GM18519 (cell line): ENCODE results near the gene CDH22.

Experiments used
- ATAC-seq: cut with Tn5 transposase; IDR thresholded peaks from one replicate; pipeline ENCODE4 v1.9.1; 2021; ENCODE audit warnings: mild to moderate bottlenecking, moderate library complexity; ENCODE audit not compliant: unreplicated experiment, low FRiP score

The CDH22 gene

DNA sequence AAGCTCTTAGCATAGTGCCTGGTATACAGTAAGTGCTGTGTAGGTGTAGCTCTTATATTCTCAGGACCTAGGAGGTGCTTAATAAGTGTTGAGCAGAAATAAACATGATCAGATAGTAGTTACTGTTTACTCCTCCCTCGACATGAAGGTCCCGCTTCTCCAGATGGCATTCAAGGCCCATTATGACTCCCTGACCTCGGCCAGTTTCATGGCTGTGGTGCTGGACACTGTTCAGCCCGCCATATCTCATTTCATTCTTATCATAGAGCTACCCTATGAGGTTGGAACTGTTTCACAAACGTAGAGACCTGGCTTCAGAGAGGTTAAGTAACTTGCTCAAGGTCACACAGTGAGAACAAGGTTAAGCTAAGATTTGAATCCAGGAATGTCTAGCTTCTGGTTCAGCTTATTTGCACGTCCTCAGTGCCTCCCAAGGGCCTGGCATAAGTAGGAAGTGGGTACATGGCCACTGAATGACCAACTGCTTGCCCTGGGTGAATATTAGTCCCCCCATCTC lies 151.2 kb downstream of the CDH22 start:
- no peak for ATAC-seq

DNA sequence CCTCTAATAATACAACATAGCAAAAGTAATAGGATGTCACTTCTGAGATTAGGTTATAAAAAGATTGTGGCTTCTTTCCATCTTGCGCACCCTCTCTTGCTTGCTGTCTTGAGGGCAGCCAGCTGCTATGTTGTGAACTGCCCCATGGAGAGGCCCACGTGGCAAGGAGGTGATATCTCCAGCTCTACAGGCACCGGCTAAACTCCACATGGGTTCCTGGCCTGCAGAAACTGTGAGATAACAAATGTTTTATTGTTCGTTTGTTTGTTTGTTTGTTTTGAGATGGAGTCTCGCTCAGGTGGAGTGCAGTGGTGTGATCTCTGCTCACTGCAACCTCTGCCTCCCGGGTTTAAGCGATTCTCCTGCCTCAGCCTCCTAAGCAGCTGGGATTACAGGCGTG lies 152.2 kb downstream of the CDH22 start:
- ATAC-seq: no peak

DNA sequence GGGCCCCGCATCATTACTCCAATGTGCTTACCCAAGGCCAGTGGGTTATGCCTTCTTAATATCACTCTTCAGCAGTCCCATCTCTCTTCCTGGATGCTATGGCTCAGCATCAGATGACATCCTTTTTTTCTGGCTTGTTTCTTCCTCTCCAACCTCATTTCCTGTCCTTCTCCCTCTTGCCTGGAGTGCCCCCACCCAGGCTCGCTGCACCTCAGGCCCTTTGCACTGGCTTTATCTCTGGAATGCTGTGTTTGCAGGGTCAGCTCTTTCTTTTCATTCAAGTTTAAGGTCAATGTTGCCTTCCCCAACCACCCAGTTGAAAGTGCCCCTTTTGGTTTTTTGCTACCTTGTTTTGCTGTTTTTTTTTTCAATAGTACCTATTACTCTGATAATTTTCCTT lies 153.5 kb downstream of the CDH22 start:
- ATAC-seq: no peak

- ATAC-seq: no peak
These were observed 154.0 kb downstream of the CDH22 start for GRCh38 chr20:46154305-46154704.

- ATAC-seq: no peak
These were observed 155.3 kb downstream of the CDH22 start for GRCh38 chr20:46152824-46153586.

DNA sequence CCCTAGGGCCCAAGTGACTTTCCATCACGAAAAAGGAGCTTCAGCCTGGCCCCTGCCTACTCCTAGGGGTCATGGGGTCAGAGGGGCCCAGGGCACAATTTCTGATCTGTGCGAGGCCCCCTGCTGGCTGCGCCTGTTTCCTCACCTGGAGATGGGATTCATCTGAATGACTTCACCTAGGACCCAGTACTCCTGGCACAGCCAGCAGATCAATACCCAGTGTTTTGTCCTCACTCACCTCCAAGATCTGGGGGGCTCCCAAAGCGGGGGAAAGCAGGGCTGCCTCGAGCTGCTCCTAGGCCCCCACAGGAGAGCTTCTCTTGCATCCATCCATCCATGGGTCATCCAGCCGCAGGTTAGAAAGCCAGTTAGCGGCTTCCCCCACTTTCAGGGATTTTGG lies 156.4 kb downstream of the CDH22 start:
- ATAC-seq: no peak

DNA sequence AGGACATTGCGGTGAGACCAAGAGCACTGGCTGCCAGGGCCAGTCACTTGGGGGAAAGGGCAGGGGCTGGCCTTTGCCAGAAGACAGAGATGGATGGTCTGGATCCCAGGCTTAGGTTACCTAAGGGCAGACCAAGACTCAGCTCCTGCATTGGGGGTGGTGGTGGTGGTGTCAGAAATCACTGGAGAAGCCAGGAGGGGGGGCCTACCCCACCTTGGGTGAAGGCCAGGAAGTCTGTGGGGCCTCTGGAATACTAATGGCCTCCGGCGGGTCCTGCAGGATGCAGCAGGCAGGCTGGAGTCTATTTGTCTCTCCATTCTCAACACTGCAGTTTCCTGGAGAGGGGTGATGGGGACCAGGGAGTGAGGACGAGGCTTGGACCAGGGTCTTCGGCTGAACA lies 157.4 kb downstream of the CDH22 start:
- no peak for ATAC-seq

DNA sequence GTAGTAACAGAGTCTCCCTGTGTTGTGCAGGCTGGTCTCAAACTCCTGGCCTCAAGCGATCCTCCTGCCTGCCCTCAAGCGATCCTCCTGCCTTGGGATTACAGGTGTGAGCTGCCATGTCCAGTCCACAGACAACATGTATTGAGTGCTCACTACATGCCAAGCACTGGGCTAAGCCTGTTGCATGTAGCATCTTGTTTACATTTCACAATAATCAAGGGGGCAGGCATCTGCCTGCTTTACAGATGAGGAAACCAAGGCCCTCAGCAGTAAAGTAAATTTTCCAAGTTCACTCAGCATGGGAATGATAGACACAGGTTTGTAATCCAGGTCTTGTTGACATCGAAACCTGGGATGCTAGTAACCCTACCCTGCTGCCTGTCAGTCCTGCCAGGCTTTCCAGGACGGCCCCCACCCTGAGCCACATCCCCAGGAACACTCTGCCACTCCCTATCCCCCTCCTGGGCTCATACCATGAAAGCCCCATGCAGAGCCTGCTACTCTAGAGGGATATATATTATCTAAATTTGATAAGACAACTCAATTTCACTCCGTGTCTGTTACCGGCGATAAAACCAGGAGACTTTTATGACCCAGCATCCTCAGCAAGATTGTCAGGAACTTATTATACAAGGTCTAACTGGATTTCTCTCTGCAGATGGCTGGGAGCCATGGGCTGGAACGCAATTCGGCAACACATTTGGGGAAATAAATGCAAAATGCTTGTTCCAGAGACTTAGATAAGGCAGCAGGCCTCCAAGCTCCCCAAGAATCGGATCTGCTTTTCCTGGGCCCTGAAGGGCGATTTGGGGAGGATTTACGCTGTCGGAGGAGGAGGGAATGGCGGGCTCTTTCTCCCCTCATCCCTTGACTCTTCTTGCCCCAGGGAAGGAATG lies 159.7 kb downstream of the CDH22 start:
- ATAC-seq: no peak

DNA sequence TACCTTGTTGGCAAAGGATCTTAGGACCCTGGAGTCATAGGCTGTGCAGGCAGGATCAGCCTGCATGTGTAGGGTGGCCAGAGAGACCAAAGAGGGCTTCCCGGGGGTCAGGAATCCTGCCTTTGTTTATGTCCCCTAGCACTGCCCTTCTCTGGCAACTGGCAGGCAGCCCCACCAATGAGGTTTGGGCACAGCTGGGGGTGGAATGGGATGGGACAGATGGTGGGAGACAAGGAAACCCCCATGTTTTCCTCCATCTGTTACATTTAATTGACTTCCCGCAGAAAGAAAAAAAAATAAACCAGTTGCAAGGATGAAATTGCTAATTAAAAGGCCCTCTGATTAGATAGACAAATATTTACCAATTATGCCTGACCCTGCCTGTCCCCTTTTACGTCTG lies 162.6 kb downstream of the CDH22 start:
- ATAC-seq: no peak

DNA sequence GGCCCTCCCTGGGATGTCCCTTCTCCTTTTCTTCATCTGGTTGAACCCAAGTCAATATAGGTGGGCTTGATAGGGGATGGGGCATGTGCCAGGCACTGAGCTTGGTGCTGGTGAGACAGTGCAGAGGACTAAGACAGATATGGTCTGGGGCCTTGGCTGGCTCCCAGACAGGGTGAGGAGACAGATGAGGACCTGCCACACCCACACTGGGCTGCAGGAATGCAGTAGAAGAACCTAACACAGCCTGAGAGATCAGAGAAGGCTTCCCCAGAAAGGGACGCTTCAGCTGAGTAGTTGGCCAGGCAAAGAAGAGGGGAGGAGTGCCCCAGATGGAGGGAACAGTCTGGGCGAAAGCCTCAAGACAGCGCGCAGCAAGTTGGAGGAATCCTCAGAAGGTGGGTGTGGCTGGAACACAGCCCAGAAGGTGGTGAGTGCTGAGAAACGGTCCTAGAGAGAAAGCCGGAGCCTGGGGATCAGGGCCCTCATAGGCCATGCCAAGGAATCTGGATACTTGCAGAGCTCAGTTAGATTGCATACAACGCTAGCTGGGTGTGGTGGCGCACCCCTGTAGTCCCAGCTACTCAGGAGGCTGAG lies 163.8 kb downstream of the CDH22 start:
- ATAC-seq: no peak

DNA sequence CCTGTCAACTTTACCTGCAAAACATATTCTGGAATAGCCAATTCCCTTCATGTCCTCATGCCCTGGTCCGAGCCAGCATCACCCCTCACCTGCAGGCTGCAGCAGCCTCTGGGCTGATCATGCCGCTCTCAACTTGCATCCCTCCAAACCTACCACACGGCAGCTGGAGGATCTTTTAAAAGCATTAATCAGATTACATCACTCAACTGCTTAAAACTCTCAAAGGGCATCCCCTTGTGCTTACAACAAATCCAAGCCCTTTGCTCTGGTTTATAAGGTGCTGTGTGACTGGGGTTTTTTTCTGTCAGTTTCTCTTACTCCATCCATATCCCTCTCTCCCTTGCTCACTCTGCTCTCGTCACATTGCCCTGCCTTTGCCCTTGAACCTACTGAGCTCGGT lies 166.2 kb downstream of the CDH22 start:
- ATAC-seq: no peak

GRCh38 chr20:46139908-46140482 lies 168.3 kb downstream of the CDH22 start:
- no peak for ATAC-seq

GRCh38 chr20:46139266-46139889 lies 168.9 kb downstream of the CDH22 start:
- no peak for ATAC-seq

DNA sequence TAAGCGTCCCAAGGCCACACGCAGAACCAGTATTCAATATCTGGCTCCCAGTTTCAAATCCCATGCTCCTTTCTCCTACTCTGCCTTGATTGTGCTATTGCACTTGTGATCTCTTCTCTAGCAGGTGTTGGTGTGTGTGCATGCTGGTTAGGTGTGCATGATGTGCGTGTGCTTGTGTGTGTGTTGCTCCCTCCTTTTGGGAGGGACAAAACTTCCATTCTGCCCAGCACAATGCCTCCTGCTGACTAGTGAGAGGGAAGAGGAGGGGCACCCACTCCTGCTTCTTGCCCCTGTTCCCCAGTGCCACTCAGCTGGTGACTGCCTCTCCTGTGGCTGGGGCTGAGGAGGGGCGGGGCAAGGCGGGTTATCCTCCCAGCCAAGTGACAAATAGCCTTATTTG lies 170.5 kb downstream of the CDH22 start:
- no peak for ATAC-seq

GRCh38 chr20:46135856-46136633 lies 172.3 kb downstream of the CDH22 start:
- ATAC-seq: no peak

- ATAC-seq: no peak
These were observed 173.6 kb downstream of the CDH22 start for GRCh38 chr20:46134716-46135115.

DNA sequence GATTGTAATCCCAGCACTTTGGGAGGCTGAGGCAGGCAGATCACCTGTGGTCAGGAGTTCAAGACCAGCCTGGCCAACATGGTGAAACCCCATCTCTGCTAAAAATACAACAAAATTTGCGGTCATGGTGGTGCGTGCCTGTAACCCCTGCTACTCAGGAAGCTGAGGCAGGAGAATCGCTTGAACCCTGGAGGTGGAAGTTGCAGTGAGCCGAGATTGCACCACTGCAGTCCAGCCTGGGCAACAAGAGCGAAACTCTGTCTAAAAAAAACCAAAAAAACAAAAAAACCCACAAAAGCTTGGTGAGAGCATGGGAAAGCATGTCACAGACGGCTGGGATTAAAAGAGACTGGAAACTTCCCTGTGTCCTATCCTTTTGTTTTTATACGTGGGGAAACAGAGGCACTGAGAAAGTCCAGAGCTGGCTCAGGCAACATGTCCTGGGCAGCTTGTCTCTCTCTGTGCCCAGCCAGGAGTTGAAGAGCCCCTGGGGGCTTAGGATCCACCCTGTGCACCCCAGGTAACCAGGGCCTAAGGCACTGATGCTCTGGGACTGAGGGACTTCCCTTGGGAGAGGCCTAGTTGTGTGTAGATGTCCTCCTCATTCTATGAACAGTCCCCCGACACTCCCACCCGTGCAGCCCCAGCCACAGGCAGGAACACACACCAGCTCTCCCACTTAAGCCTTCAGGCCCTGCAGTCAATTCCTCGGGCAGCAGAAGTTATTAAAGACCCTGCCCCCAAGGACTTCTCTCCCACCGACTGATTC lies 174.2 kb downstream of the CDH22 start:
- ATAC-seq: no peak

- ATAC-seq: no peak
These were observed 175.6 kb downstream of the CDH22 start for GRCh38 chr20:46132705-46133120.

GRCh38 chr20:46131396-46131795 lies 176.9 kb downstream of the CDH22 start:
- ATAC-seq: no peak
